SK-N-SH (cell line): Measurements from ENCODE around the gene TMTC2. TPM values are rescaled to one million over a fixed set of nuclear protein-coding genes. Genes with fewer than 3 reads are reported as not detected.

Experiments used
- CTCF ChIA-PET: fragments of 300-600, 350-600 bp; formaldehyde crosslinking; extraction: SDS; loops from one replicate; lab custom pipeline; 2021; lab: Yijun Ruan, JAX
- POLR2A ChIA-PET: fragments of 350-600 bp; sonication (Branson Sonifier 250); formaldehyde crosslinking; extraction: SDS; loops from one replicate; lab custom pipeline; 2020; ENCODE audit warnings: antibody characterized with exemption, inconsistent platforms; lab: Yijun Ruan, JAX
- DNase-seq: peaks from one replicate; pipeline ENCODE4 v3.0.0; 2012
- H2AFZ ChIP-seq: fragments of 200-600 bp; sonication (generic); 2 replicates; pipeline ENCODE4 v1.8.1; 2016; ENCODE audit warnings: antibody characterized with exemption, mild to moderate bottlenecking, low read depth
- H3F3A ChIP-seq: fragments of 200-600 bp; sonication (generic); replicated peaks from 2 replicates; pipeline ENCODE3; 2016; ENCODE audit warnings: antibody characterized with exemption, mild to moderate bottlenecking; ENCODE audit not compliant: insufficient read depth
- H3K27ac ChIP-seq, 2 experiments: fragments of 200-500 bp in 1 of 2; fragments of 200-600 bp in 1 of 2; sonication (Bioruptor generic) in 1 of 2; sonication (generic), shearing (Covaris generic) in 1 of 2; 2 replicates each; pipeline versions ENCODE4 v1.5.1 to v1.6.1; 2014 to 2016; ENCODE audit warnings: low read depth in 2 of 2, inconsistent platforms in 1 of 2, low read length in 1 of 2, mild to moderate bottlenecking in 1 of 2, mixed read lengths in 1 of 2
- H3K27me3 ChIP-seq: fragments of 200-600 bp; sonication (generic), shearing (Covaris generic); 2 replicates; pipeline ENCODE4 v1.6.1; 2016; ENCODE audit warnings: mixed run types; ENCODE audit not compliant: insufficient read depth
- H3K36me3 ChIP-seq, 2 experiments: fragments of 200-500 bp in 1 of 2; fragments of 200-600 bp in 1 of 2; sonication (Bioruptor generic) in 1 of 2; sonication (generic) in 1 of 2; replicated peaks in 1 of 2; 2 replicates each; pipeline versions ENCODE3 to v1.5.1; 2014 to 2016; ENCODE audit warnings: low read length in 1 of 2, mild to moderate bottlenecking in 1 of 2; ENCODE audit not compliant: insufficient read depth in 2 of 2, control insufficient read depth in 1 of 2
- H3K4me1 ChIP-seq, 2 experiments: fragments of 200-500 bp in 1 of 2; fragments of 200-600 bp in 1 of 2; sonication (Bioruptor generic) in 1 of 2; sonication (generic), shearing (Covaris generic) in 1 of 2; 2 replicates each; pipeline versions ENCODE4 v1.5.1 to v1.6.1; 2014 to 2016; ENCODE audit warnings: low read depth in 1 of 2, low read length in 1 of 2, mixed run types in 1 of 2; ENCODE audit not compliant: insufficient read depth in 2 of 2, control insufficient read depth in 1 of 2
- H3K4me2 ChIP-seq: fragments of 200-600 bp; sonication (generic), shearing (Covaris generic); 2 replicates; pipeline ENCODE4 v1.6.1; 2017; ENCODE audit warnings: mixed run types
- H3K4me3 ChIP-seq, 2 experiments: fragments of 200-500 bp in 1 of 2; fragments of 200-600 bp in 1 of 2; sonication (Bioruptor generic) in 1 of 2; sonication (generic), shearing (Covaris generic) in 1 of 2; 2 replicates each; pipeline versions ENCODE4 v1.5.1 to v1.8.1; 2014 to 2016; ENCODE audit warnings: low read depth in 2 of 2, inconsistent platforms in 1 of 2, low read length in 1 of 2, mild to moderate bottlenecking in 1 of 2, mixed read lengths in 1 of 2, moderate library complexity in 1 of 2
- H3K79me2 ChIP-seq: fragments of 200-600 bp; sonication (generic); 2 replicates; pipeline ENCODE4 v1.8.1; 2017; ENCODE audit warnings: mild to moderate bottlenecking; ENCODE audit not compliant: insufficient read depth
- H3K9ac ChIP-seq: fragments of 200-600 bp; sonication (generic); 2 replicates; pipeline ENCODE4 v1.6.1; 2017; ENCODE audit warnings: mixed run types
- H3K9me2 ChIP-seq: fragments of 200-600 bp; sonication (generic); 2 replicates; pipeline ENCODE4 v1.6.1; 2017; ENCODE audit warnings: mixed run types
- H3K9me3 ChIP-seq: fragments of 200-600 bp; sonication (generic); 2 replicates; pipeline ENCODE4 v1.6.1; 2017; ENCODE audit warnings: mixed run types, mild to moderate bottlenecking, moderate library complexity
- H4K20me1 ChIP-seq: fragments of 200-600 bp; sonication (generic); 2 replicates; pipeline ENCODE4 v1.6.1; 2017; ENCODE audit warnings: mild to moderate bottlenecking, mixed run types; ENCODE audit not compliant: insufficient read depth
- CHD2 ChIP-seq: fragments of 150-350 bp; IDR thresholded peaks from 2 replicates; pipeline ENCODE4 v1.6.1; 2018; ENCODE audit warnings: low read length; ENCODE audit not compliant: partially characterized antibody
- CTCF ChIP-seq: fragments of 200-600 bp; sonication (generic); IDR thresholded peaks from 2 replicates; pipeline ENCODE4 v1.6.1; 2017; ENCODE audit warnings: antibody characterized with exemption, mild to moderate bottlenecking, moderate library complexity
- ELF1 ChIP-seq: IDR thresholded peaks from 2 replicates; pipeline ENCODE4 v1.4.0; 2012
- EP300 ChIP-seq, 2 experiments: IDR thresholded peaks; 2 replicates each; pipeline versions ENCODE4 v1.4.0 to v1.6.1; 2012; ENCODE audit warnings: borderline replicate concordance in 1 of 2, low read depth in 1 of 2, low read length in 1 of 2
- EZH2phosphoT487 ChIP-seq: fragments of 200-600 bp; sonication (generic); IDR thresholded peaks from 2 replicates; pipeline ENCODE4 v1.6.1; 2017; ENCODE audit warnings: low read depth, mixed run types, mild to moderate bottlenecking, antibody characterized with exemption, moderate library complexity, borderline replicate concordance
- FOSL2 ChIP-seq: IDR thresholded peaks from 2 replicates; pipeline ENCODE4 v1.4.0; 2012; ENCODE audit warnings: low read depth, mild to moderate bottlenecking, moderate library complexity, borderline replicate concordance
- GABPA ChIP-seq: IDR thresholded peaks from 2 replicates; pipeline ENCODE4 v1.4.0; 2012; ENCODE audit warnings: low read depth, mild to moderate bottlenecking
- GATA2 ChIP-seq: sonication (generic); formaldehyde crosslinking; IDR thresholded peaks from 2 replicates; pipeline ENCODE4 v1.5.0; 2020; ENCODE audit warnings: mild to moderate bottlenecking, missing genetic modification reagents
- JUND ChIP-seq: IDR thresholded peaks from 2 replicates; pipeline ENCODE4 v1.4.0; 2012
- MAX ChIP-seq: IDR thresholded peaks from 2 replicates; pipeline ENCODE4 v1.4.0; 2012; ENCODE audit warnings: low read depth
- NFIC ChIP-seq: IDR thresholded peaks from 2 replicates; pipeline ENCODE4 v1.4.0; 2012; ENCODE audit warnings: borderline replicate concordance
- NRF1 ChIP-seq: IDR thresholded peaks from 2 replicates; pipeline ENCODE4 v1.6.1; 2012; ENCODE audit warnings: low read depth, mild to moderate bottlenecking, low read length
- RAD21 ChIP-seq: IDR thresholded peaks from 2 replicates; pipeline ENCODE4 v1.6.1; 2012; ENCODE audit warnings: mild to moderate bottlenecking, low read length
- REST ChIP-seq: IDR thresholded peaks from 2 replicates; pipeline ENCODE4 v1.6.1; 2012; ENCODE audit warnings: mild to moderate bottlenecking, low read depth, low read length, moderate library complexity
- RFX5 ChIP-seq: IDR thresholded peaks from 2 replicates; pipeline ENCODE4 v1.6.1; 2012; ENCODE audit warnings: mild to moderate bottlenecking, improper control_type of control experiment, low read length
- RXRA ChIP-seq: IDR thresholded peaks from 2 replicates; pipeline ENCODE4 v1.4.0; 2012; ENCODE audit warnings: low read depth, mild to moderate bottlenecking, borderline replicate concordance
- SMC3 ChIP-seq: IDR thresholded peaks from 2 replicates; pipeline ENCODE4 v1.6.1; 2012; ENCODE audit warnings: low read depth, low read length, improper control_type of control experiment
- TAF1 ChIP-seq: IDR thresholded peaks from 2 replicates; pipeline ENCODE4 v1.6.1; 2012; ENCODE audit warnings: low read depth, mild to moderate bottlenecking, low read length, moderate library complexity, borderline replicate concordance
- TEAD4 ChIP-seq: IDR thresholded peaks from 2 replicates; pipeline ENCODE4 v1.4.0; 2012; ENCODE audit warnings: mild to moderate bottlenecking, borderline replicate concordance; ENCODE audit not compliant: insufficient read depth
- USF1 ChIP-seq: IDR thresholded peaks from 2 replicates; pipeline ENCODE4 v1.4.0; 2012; ENCODE audit warnings: low read depth, borderline replicate concordance
- whole genome bisulfite sequencing: methylation state at CpG from one replicate; pipeline ENCODE4 v1.1.6; 2017; ENCODE audit warnings: low lambda C conversion rate; 5-methylcytosine and 5-hydroxymethylcytosine counted together
- polyA plus RNA-seq, 3 experiments: library from polyadenylated mRNA; depleted of rRNA; stranded (reverse); fragments of >200 nt; gene quantifications; 2 replicates each; pipeline ENCODE4 v1.2.3, GENCODE V29; 2012

The TMTC2 gene
- polyA plus RNA-seq, 1 of the 3 experiments (the other 2 are of a cell fraction): 4.1 TPM

GRCh38 chr12:83147341-83147740 lies 460.6 kb downstream of the TMTC2 start (continued):
- no peak for TF ChIP-seq CHD2
- TF ChIP-seq JUND: no peak

GRCh38 chr12:83149987-83150386 lies 463.3 kb downstream of the TMTC2 start:
- 76% methylated on average over 3 of the region's 3 CpGs for WGBS
- CTCF ChIA-PET: no interaction called here
- no peaks in the 10 kb centered on the region for H3K79me2 ChIP-seq
- TF ChIP-seq NRF1 (no peak), TEAD4 (no peak), RXRA (no peak), RFX5 (no peak), RAD21 (no peak), USF1 (no peak), SMC3 (no peak), EZH2phosphoT487 (no peak), CTCF (no peak), CHD2 (no peak), REST (no peak), ELF1 (no peak), GABPA (no peak), MAX (no peak), NFIC (no peak), EP300 (IDR thresholded peaks at IDR 0.05; ENCODE audit: borderline replicate concordance in 1 of 2, low read depth in 1 of 2, low read length in 1 of 2) (no peak), GATA2 (no peak), FOSL2 (no peak), TAF1 (no peak)
- TF ChIP-seq, all 33 proteins: peak for 0
- Histone ChIP-seq H3K27ac (no peak overlapping the region), H3K9me3 (no peaks in the 10 kb centered on the region), H3K4me1 (peaks cover 0 to 3% of the 10 kb centered on the region in 2 experiments; a peak in 1 of 4 replicates), H3F3A (no peaks in the 10 kb centered on the region), H3K36me3 (no peaks in the 10 kb centered on the region), H2AFZ (no peak overlapping the region), H4K20me1 (no peaks in the 10 kb centered on the region), H3K4me3 (no peak overlapping the region), H3K9ac (no peak overlapping the region), H3K4me2 (no peak overlapping the region), H3K9me2 (no peaks in the 10 kb centered on the region), H3K27me3 (no peaks in the 10 kb centered on the region)
- no peak for DNase-seq
- POLR2A ChIA-PET: no interaction called here
